OCI-LY7 (cell line): Measurements from ENCODE around the gene CIAO2B.

Source experiments
- EZH2phosphoT487 ChIP-seq: fragments of 200-600 bp; sonication (generic); IDR thresholded peaks from 2 replicates; pipeline ENCODE4 v1.6.1; 2018; ENCODE audit warnings: low read depth, borderline replicate concordance, mild to moderate bottlenecking, mixed run types, antibody characterized with exemption, low read length, moderate library complexity, mixed read lengths
- TF ChIP-seq, protein P1 (sequence below): fragments of 200-600 bp; sonication (generic); conservative IDR thresholded peaks from 2 replicates; pipeline ENCODE4 v1.5.1; 2014; ENCODE audit warnings: mild to moderate bottlenecking, antibody characterized with exemption, low read length, moderate library complexity, mixed read lengths

- TF ChIP-seq, protein P1, sequence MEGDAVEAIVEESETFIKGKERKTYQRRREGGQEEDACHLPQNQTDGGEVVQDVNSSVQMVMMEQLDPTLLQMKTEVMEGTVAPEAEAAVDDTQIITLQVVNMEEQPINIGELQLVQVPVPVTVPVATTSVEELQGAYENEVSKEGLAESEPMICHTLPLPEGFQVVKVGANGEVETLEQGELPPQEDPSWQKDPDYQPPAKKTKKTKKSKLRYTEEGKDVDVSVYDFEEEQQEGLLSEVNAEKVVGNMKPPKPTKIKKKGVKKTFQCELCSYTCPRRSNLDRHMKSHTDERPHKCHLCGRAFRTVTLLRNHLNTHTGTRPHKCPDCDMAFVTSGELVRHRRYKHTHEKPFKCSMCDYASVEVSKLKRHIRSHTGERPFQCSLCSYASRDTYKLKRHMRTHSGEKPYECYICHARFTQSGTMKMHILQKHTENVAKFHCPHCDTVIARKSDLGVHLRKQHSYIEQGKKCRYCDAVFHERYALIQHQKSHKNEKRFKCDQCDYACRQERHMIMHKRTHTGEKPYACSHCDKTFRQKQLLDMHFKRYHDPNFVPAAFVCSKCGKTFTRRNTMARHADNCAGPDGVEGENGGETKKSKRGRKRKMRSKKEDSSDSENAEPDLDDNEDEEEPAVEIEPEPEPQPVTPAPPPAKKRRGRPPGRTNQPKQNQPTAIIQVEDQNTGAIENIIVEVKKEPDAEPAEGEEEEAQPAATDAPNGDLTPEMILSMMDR = peak; percentile 68
- no peak for TF ChIP-seq EZH2phosphoT487
Measured at GRCh38 chr16:66928702-66929388, 5.4 kb downstream of the CIAO2B start.
